HL-60 (cell line): ENCODE results near the gene TMEM117.

Experiments used
- DNase-seq, 2 experiments: peaks; one replicate each; pipeline ENCODE4 v3.0.0-alpha.2; 2010 to 2020; ENCODE audit warnings: low read depth in 1 of 2, low spot score in 1 of 2
- H3K27ac ChIP-seq: fragments of 250-450 bp; sonication (Bioruptor Pico); replicated peaks from 2 replicates; pipeline ENCODE4 v1.5.1; 2020; ENCODE audit warnings: mild to moderate bottlenecking, moderate library complexity
- H3K27me3 ChIP-seq: fragments of 250-450 bp; sonication (Bioruptor Pico); 2 replicates; pipeline ENCODE4 v1.5.1; 2021; ENCODE audit warnings: mild to moderate bottlenecking, moderate library complexity; ENCODE audit not compliant: insufficient read depth, poor library complexity, severe bottlenecking
- H3K4me3 ChIP-seq: replicated peaks from 2 replicates; pipeline ENCODE4 v1.5.1; 2011; ENCODE audit warnings: mild to moderate bottlenecking, control low read depth, low read length; ENCODE audit not compliant: insufficient read depth
- CTCF ChIP-seq: IDR thresholded peaks from one replicate; pipeline ENCODE4 v1.5.1; 2011; ENCODE audit warnings: low read length, control low read depth, inconsistent platforms; ENCODE audit not compliant: insufficient read depth
- GABPA ChIP-seq: IDR thresholded peaks from 2 replicates; pipeline ENCODE4 v1.6.1; 2012; ENCODE audit warnings: low read depth
- POLR2AphosphoS5 ChIP-seq: IDR thresholded peaks from 2 replicates; pipeline ENCODE4 v1.6.1; 2012; ENCODE audit warnings: low read depth
- REST ChIP-seq: IDR thresholded peaks from 2 replicates; pipeline ENCODE4 v1.6.1; 2012; ENCODE audit warnings: low read depth; ENCODE audit not compliant: insufficient replicate concordance
- SPI1 ChIP-seq: IDR thresholded peaks from 2 replicates; pipeline ENCODE4 v1.6.1; 2012; ENCODE audit warnings: low read depth, mild to moderate bottlenecking, borderline replicate concordance

Gene TMEM117

GRCh38 chr12:44253338-44253856 is 417.5 kb downstream of the TMEM117 start:
- Histone ChIP-seq H3K4me3 (no peak overlapping the region), H3K27ac (no peak overlapping the region), H3K27me3 (no peaks in the 10 kb centered on the region)
- no peak for DNase-seq
- TF ChIP-seq REST = no peak
- no peak for TF ChIP-seq GABPA
- TF ChIP-seq POLR2AphosphoS5 = no peak
- no peak for TF ChIP-seq CTCF
- TF ChIP-seq SPI1 = no peak

- Histone ChIP-seq H3K27me3 (no peaks in the 10 kb centered on the region), H3K27ac (no peak overlapping the region), H3K4me3 (no peak overlapping the region)
- TF ChIP-seq GABPA = no peak
- no peak for TF ChIP-seq SPI1
- DNase-seq = no peak
Measured at GRCh38 chr12:44258246-44258645, 422.4 kb downstream of the TMEM117 start.

GRCh38 chr12:44259890-44260289 is 424.0 kb downstream of the TMEM117 start:
- no peak for DNase-seq
- no peaks in the 10 kb centered on the region for H3K27me3 ChIP-seq
- H3K4me3 ChIP-seq = no peak overlapping the region
- no peak overlapping the region for H3K27ac ChIP-seq
- no peak for TF ChIP-seq SPI1
- TF ChIP-seq GABPA = no peak
- TF ChIP-seq CTCF = no peak
- no peak for TF ChIP-seq REST

- no peak overlapping the region for H3K27ac ChIP-seq
- DNase-seq = no peak
Measured at GRCh38 chr12:44260581-44260980, 424.7 kb downstream of the TMEM117 start.

More at GRCh38 chr12:44260581-44260980, 424.7 kb downstream of the TMEM117 start:
- Histone ChIP-seq H3K27me3 (no peaks in the 10 kb centered on the region), H3K4me3 (no peak overlapping the region)
- TF ChIP-seq GABPA (no peak), REST (no peak), SPI1 (no peak), CTCF (no peak), POLR2AphosphoS5 (no peak)
